Measurements from ENCODE around the gene CECR2.
"Not testable (repeated sequence)": the region's sequence is repeated elsewhere in the genome, so short reads cannot be mapped to it uniquely, and the experiment has no call there.

CECR2 gene

GRCh38 chr22:17523925-17524324 is 154.7 kb downstream of the CECR2 start:
- DNase-seq: no peak

DNA sequence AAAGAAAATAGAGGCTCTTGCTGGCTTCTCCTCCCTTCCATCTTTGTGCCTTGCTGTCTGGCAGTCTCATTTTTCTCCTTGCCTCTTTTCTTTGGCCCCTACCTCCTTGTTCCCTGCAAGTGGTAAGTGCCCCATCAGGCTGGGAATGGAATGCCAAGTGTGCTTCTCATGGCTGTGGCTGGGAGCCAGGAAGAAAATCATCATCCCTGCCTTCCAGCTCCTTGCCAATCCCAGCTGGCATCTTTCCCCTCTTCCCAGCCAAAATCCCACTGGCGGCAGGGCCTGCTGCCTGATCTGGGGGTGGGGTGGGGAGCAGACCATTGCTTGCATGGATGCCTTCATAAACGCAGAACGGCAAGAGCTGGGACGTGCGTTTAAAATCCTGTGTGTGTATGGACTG is 167.0 kb downstream of the CECR2 start:
- no peak for DNase-seq

DNA sequence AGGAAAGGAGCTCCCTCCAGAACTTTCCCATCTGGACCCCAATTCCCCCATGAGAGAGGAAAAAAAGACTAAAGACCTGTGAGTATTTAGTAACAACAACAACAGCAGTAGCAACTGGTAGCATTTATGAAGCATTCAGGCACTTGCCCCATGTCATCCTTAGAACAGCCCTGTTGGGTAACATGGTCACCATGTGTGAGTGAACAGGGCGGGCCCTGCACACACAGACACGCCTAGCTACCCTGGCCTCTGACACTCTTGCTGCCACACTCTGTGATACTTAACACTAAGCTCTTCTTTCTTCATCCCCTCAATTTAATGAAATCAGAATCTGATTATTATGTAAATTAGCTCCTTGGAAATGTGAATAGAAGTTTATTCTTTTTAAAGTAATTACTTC is 167.9 kb downstream of the CECR2 start:
- DNase-seq: no peak

DNA sequence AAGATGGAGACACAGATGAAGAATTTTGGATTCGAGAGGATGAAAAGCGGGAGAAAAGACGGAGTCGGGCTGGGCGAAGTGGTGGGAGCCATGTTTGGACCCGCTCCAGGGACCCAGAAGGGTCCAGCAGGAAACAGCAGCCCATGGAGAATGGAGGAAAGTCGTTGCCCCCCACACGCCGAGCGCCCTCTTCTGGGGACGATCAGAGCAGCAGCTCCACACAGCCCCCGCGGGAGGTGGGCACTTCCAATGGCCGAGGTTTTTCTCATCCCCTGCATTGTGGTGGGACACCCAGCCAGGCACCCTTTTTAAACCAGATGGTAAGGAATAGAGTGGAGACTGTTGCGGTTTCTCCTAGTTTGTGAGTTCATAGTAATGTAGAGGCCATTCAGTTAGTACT is 171.2 kb downstream of the CECR2 start:
- DNase-seq: no peak

DNA sequence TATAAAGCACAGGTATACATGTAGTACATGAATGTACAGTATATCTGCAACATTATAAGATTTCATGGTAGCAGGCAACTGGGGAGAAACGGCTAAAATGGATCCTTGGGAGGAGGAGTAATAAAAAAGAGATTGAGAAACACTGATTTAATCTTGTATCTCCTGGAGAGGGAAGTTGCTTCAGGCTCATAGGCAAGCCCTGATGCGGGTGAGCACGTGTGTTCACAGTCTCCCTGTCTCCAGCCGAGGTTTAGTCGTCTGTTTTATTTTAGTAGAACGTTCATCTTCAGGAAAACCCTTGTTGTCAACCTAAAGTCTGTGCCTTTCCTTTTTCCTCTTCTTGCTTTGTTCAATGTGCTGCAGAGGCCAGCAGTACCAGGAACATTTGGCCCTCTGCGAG is 172.2 kb downstream of the CECR2 start:
- no peak for DNase-seq

DNA sequence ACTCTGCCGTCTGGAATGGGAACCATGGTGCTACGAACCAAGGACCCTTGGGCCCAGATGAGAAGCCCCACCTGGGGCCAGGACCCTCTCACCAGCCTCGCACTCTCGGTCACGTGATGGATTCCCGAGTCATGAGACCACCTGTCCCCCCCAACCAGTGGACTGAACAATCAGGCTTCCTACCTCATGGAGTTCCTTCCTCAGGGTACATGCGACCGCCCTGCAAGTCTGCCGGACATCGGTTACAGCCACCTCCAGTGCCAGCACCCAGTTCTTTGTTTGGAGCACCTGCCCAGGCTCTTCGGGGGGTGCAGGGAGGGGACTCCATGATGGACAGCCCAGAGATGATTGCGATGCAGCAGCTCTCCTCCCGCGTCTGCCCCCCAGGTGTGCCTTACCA is 173.2 kb downstream of the CECR2 start:
- no peak for DNase-seq

DNA sequence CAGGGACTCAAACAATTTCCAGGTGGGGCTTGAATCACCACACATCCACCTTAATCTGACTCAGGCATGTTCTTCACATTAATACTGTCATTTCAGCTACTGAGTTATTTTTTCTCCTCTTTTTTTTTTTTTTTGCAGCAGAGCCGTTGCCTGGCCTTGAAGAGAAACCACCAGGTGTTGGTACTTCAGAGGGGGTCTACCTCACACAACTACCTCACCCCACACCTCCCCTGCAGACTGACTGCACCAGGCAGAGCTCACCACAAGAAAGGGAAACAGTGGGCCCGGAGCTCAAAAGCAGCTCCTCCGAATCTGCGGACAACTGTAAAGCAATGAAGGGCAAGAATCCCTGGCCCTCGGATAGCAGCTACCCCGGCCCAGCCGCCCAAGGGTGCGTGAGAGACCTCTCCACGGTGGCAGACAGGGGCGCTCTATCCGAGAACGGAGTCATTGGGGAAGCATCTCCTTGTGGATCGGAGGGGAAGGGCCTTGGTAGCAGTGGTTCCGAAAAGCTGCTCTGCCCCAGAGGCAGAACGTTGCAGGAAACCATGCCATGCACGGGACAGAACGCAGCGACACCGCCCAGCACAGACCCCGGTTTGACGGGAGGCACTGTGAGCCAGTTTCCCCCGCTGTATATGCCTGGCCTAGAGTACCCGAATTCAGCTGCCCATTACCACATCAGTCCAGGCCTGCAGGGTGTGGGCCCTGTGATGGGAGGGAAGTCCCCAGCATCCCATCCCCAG is 178.9 kb downstream of the CECR2 start:
- DNase-seq: no peak

DNA sequence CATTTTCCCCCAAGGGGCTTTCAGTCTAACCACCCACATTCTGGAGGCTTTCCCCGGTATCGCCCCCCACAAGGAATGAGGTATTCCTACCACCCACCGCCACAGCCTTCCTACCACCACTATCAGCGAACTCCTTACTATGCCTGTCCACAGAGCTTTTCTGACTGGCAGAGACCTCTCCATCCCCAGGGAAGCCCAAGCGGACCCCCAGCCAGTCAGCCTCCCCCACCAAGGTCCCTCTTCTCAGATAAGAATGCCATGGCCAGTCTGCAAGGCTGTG is 179.4 kb downstream of the CECR2 start:
- no peak for DNase-seq

GRCh38 chr22:17549183-17549582 is 179.9 kb downstream of the CECR2 start:
- DNase-seq: no peak

GRCh38 chr22:17549655-17550054 is 180.4 kb downstream of the CECR2 start:
- no peak for DNase-seq

- no peak for DNase-seq
Observed at GRCh38 chr22:17552737-17553136, 183.5 kb downstream of the CECR2 start.

GRCh38 chr22:17554814-17555213 is 185.6 kb downstream of the CECR2 start:
- no peak for DNase-seq

DNA sequence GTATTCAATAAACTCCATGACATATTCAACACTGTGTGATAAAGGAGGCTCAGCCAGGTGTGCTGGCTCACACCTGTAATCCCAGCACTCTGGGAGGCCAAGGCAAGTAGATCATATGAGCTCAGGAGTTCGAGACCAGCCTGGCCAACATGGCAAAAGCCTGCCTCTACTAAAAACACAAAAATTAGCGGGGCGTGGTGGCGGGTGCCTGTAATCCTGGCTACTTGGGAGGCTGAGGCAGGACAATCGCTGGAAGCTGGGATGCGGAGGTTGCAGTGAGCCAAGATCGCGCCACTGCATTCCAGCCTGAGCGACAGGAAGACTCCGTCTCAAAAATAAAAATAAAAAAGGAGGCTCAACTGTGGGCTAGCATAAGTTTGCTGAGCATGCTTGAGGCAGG is 189.9 kb downstream of the CECR2 start:
- DNase-seq: no peak

- DNase-seq: no peak
Observed at GRCh38 chr22:17562906-17563870, 193.9 kb downstream of the CECR2 start, which contains the start of gene SLC25A18. TSS of gene SLC25A18 (plus strand) at chr22:17563498. CDS start at chr22:17579945, 16,447 bp downstream.

GRCh38 chr22:17563936-17564391 is 194.7 kb downstream of the CECR2 start:
- no peak for DNase-seq

DNA sequence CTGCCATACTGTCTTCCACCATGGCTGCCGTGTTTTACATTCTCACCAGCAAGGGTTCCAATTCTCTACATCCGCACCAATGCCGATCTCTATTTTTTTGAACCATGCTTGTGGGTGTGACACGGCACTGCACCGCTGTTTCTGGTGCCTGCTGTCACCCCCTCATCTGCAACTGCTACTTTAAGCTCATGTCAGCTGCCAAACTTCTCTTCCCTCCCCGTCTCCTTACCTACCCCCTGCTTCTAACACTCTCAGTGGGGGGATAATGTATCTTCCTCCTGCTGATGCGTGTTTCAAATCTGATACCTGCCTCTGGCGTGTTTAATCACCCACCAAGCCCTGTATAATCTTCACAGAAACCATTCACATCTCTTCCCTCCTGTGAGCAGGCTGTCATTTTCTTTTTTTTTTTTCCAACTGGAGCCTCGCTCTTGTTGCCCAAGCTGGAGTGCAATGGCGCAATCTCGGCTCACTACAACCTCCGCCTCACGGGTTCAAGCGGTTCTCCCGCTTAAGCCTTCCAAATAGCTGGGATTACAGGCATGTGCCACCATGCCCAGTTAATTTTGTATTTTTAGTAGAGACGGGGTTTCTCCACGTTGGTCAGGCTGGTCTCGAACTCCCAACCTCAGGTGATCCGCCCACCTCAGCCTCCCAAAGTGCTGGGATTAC is 196.9 kb downstream of the CECR2 start:
- not testable (repeated sequence) for DNase-seq

DNA sequence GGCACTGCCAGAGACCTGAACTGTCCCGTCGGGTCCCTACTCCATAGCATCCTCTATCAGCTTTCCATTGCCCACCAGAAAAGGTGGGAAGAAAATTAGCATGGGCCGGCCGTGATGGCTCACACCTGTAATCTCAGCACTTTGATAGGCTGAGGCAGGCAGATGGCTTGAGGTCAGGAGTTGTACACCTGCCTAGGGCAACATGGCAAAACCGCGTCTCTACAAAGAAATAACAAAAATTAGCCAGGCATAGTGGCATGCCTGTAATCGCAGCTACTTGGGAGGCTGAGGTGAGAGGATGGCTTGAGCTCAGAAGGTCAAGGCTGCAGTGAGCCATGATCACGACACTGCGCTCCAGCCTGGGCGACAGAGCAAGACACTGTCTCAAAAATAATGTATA is 197.5 kb downstream of the CECR2 start:
- DNase-seq: no peak

GRCh38 chr22:17569971-17570511 is 200.8 kb downstream of the CECR2 start:
- peak; percentile 35 for DNase-seq

DNA sequence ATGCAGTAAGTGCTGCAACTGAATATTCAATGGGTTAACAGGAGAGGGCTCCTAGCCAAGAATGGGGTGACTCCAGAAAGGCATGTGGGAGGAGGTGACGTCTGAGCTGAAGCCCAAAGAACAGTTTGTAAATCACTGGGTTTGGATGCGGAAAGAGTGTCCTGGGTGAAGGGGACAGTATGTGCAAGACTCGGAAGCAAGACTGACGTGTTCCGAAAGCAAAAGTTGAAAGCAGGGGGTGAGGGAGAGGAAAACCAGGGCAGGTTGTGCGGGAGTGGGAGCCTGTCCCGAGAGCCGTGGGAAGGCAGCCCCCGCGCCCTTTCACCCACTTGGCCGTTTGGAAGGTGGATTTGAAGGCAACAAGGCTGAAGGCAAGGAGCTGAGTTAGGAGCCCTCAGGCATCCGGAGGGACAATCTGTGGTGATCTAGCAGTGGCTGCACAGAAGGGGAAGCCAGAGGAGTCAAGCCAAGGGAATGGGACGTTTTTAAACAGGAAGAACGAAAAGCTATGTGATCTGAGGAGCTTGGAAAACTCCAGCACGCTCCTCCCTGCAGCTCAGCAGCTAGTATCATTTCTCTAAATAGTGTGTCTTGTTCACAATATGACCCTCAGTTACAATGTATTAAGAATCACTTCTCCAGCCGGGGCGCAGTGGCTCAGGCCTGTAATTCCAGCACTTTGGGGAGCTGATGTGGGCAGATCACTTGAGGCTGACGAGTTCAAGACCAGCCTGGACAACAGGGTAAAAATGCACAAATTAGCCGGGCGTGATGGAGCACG is 201.8 kb downstream of the CECR2 start:
- DNase-seq: no peak

DNA sequence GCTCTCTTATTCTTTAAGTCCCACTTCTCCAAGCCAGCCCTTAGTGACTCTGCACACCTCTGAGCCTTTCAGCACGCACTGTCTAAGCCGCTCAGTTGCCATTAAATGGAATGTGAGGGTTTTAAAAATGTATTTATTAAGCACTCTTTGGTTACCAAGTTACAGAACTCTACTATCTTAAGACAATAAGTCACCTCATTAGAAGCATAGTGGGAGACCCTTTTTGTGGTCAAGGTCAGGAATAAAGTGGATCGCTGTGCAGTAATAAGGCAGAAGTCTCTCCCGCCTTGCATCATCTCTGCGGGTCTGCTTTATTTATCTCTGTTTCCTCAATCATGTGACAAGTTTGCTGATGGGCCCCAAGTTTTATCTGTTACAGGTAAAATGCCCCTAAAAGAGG is 205.9 kb downstream of the CECR2 start:
- no peak for DNase-seq

DNA sequence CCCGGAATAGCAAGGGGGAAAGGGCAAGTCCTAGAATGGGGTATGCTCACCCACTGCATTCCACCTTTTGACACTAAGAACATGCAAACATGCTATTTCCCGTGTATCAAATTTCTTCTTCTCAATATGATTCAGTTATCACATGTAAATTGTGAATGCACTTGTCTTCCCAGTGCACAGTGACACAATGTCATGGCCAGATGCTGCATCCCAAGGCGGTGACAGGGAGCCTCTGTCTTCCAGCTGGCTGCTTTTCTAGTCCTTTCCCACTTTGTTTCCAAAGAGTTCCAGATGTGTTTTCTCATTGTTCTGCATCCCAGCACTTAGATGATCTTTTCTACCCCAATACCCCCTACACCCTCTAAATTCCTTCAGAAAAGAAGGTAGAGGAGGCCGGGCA is 206.4 kb downstream of the CECR2 start:
- DNase-seq: no peak

- DNase-seq: no peak
Observed at GRCh38 chr22:17576470-17576869, 207.2 kb downstream of the CECR2 start.

All from NCI-H1092 treated with DMSO at 0.1 percent for 48 hours (cell line).